Measurements from ENCODE around the gene CCNL2. TPM values are rescaled to one million over a fixed set of nuclear protein-coding genes. Genes with fewer than 3 reads are reported as not detected.

Gene CCNL2
- 92.2 and 99.7 TPM in 2 replicates for total RNA-seq (ENCODE audit: low replicate concordance)

DNA sequence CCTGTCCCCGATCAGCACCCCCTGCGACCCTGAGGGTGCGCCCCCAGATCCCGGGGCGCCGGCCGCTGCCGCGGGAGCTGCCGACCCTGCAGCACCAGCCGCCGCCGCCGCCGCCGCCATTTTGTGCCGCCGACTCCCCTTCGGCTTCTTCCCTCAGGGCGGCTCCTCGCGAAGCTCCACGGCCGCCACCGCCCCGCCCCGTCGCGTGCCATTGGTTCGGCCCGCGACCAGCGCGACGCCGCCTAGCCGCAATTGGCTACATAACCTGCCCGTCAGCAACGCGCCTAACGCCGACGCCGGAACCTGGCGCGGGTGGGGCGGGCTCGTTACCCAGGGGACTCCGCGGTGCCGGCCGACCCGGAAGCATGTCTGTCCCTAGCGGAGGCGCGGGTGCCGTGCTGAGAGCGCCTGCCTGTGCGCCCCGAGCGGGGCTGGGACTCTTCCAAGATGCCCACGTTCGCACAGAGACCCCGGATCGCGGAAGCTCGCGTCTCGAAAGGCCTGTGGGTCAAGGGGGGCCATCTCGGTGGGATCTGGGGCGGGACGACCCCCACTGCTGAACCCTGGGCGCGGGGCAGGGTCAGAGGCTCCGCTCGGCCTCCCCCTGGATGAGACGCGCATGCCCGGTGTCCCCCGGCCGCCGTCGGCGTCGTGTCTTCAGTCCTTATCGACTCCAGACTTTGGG is at the start of gene CCNL2:
TSS of gene CCNL2 (minus strand) at position 149 of the 685 bp plus-strand sequence. CDS start at position 120, 29 bp downstream.

DNA sequence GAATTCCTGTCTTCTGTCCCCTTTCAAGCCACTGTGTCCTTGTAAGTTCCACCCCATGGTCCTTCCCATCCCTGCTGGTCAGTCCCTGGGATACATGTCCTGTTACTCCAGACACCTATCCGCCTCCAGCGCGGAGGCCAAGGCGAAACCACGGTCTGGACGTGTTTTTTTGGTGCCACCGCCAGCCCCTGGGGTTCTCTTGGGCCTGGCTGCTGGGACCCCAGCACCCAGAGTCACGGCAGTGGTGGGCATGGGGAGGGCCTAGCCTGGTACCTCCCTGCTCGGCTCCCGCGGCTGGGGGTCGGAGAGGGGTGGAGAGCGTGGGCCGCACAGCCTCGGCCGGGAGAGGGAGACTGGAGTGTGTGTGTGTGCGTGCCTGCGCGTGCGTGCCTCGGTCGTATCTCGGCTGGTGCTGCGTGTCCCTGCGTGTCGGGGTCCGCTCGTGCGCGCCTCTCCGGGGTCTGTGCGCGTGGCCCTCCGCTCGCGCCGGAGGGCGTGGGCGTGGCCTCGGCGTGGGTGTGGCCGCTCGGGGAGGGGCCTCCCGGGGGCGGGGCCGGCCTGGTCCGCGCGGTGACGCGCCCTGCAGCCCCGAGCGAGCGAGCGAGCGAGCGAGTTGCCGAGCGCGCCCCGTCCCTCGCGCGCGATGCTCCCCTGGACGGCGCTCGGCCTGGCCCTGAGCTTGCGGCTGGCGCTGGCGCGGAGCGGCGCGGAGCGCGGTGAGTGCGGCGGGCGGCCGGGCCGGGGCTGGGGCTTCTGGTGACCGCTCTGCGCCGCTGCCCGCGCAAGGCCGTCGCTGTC is 36.2 kb upstream of the CCNL2 start, which contains the start of gene VWA1:
TSS of gene VWA1 (plus strand) at position 585 of the 798 bp plus-strand sequence. CDS start at position 644, 59 bp downstream.

DNA sequence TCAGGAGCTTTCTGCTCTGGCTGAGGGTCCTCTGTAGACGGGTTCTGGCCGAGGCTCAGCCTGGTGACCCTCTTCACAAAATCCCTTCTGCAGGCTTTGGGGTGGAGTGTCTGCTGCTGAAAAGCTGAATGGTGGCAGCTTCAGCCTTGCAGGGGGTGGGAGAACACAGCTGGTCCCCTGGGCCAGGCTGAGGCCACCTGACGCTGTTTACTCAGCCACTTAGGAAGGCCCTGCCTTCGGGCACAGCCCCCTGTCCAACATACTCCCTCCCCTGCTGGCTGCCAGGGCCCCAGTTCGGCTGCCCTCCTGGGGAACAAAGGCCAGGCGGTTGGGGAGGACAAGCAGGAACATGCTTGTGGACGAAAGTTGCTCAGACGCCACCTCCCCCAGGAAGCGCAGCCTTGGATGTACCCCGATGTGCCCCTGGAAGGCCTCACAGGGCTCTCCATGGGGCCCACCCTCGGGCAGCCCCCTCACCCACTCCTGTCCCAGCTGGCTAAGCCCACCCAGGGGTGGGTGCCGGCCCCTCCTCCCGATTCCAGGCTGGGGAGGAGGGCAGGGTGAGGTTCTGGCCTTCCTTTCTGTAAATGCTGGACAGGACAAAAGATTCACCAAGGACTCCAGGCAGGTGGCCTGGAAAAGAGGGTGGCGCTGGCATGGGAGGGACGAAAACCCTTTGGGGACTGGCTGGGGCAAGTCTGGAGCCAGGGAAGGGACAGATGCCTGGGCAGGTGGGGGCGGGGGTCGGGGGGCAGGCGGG is 22.2 kb upstream of the CCNL2 start, which contains the start of gene ANKRD65:
TSS of gene ANKRD65 (minus strand) at position 130 of the 760 bp plus-strand sequence. CDS start 271 bp downstream, outside the sequence.

DNA sequence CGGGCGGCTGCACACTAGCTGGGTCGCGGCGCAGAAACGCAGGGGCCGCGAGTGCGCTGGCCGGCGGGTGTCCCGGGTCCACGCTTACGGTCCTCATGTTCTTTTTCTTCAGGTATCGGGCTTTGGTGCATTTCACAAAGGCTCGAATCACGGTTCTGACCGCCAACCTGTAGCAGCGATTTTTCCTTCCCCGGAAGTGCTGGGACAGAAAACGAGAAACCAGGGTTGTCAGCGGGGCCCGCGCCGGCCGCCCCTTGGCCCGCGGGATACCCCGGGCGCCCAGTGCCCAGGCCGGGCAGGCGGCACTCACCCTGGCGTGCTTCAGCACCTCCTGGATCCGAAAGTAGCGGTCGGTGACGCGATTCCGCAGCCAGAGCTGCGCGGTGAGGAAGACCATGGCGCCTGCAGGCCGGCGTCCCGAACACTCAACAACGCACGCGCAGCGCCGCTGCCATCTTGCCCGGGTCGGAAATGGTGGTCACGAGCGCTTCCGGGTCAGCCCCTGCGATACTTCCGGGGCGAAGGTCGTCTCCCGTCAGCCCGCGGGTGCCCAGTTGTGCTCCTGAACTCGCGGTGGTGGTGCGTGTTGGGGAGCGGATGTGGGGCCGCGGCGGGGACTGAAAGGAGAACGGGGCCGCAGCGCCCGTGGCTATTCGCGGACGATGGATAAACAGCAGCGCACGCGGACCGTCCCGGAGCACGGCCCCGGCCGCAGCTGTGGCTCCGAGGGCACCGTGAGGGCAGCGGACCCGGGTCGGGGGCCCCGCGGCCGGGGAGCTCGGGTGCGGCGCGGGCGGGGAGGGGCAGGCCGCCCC is 7.9 kb upstream of the CCNL2 start, which contains the start of gene MRPL20:
TSS of gene MRPL20 (minus strand) at position 473 of the 815 bp plus-strand sequence. CDS start at position 397, 76 bp downstream.

DNA sequence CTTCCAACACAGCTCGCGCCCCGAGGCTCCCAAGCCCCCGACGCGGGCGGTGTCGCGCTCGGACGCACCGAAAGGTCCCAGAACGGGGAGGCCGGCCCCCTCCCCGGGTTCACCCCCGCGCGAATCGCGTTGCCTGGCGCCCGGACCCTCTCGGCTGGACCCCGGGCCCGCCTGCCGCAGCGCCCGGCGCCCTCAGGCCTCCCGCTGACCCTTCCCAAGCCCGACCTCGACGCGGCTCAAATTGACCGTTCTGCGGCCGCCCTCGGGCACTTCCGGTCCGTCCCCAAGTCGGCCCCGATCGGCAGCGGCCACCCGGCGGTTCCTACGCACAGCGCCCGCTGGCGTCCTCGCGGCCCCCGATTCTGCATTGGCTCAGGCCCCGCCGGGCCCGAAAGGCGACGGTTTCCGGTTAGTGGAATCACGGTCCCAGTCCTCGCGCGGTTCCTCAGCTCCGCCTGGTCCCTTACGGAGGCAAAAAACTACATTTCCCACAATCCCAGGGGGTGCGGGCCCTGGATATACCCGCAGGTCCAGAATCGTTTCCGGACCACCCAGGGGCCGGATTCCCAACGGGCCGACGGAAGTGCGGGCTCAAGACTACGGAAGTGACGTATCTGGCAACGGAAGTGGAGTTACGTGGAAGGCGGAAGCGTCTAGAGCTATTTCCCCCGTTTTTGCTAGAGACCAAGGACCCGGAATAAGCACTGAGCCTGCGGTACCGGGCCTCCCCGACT is 24.0 kb downstream of the CCNL2 start, which contains the start of gene AURKAIP1:
TSS of gene AURKAIP1 (minus strand) at position 279 of the 734 bp plus-strand sequence. CDS start 451 bp downstream, outside the sequence.

DNA sequence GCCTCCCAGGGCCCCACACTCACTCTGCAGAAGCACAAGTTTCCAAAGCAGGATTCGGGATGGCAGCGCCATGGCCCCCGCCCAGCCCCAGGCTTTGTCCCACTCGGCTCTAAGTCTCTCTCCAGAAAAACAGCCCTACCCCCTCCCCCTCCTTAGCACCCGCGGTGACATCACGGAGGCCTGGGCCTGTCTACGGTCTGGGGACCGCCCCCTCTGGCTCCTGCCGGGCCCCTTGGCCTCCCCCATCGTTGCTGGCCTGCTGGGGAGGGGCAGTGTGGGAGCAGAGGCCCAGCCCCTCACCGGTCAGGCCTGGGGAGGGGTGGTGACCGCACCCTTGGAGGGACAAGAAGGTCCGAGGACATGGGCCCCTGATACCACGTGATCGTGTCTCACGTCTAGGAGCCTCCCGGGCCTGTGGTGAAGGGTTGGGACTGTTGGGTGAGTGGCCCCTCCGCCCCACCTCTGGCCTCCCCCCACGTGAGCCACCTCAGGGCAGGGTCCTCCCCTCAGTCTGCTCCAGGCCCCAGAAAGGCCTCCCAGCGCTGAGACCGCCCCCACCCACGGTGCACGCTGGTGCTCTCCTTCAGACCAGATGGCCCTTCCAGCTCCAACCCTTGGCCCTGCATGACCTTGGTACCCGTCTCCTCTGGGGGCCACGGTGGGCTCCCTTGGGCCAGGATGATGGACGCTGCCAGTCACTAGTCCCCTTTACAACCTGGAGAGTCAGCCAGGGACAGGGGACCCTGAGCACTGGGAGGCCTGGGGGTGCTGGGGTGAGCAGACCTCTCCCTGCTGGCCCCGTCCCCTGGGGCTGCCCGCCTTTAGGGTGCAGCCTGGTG is 40.5 kb downstream of the CCNL2 start, which contains the start of gene MXRA8:
TSS of gene MXRA8 (minus strand) at position 123 of the 839 bp plus-strand sequence. CDS start at position 72, 51 bp downstream.

DNA sequence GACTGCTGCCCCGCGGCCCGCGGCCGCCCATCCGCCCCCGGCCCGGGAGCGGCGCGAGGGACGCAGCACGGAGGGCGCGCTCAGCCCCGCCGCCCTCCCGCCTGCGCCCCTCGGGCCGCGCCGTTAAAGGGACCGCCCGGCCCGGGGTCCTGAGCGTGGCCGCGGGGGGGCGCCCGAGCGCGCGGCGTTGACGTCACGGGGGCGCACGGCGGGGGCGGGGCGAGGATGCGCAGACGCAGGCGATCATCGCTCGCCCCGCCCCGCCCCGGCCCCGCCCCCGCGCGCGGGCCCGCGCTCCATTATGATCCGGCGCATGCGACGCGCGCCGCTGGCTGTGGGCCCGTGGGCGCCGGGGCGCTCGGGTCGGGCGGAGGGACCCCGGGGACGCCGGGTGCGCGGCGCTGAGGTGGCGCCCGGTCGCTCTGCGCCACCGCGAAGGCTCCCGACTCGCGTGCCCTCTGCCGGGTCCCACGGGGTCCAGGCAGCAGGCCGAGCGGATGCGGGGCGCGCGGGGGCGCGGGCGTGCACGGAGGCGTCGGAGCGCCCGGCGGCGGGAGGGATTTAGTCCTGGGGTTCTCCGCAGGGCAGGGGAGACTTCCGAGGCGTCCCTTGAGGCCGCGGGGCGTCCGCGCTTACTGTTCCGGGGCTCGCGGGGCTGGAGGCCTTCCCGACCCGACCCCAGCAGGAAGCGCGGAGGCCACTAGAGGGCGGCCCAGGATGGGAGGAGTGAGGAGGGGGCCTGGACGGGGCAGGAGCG is 49.7 kb downstream of the CCNL2 start, which contains the start of gene DVL1:
TSS of gene DVL1 (minus strand) at position 163 of the 757 bp plus-strand sequence. CDS start 353 bp downstream, outside the sequence.

Other genes starting within 250 kb of the CCNL2 start
- not detected in 2 replicates for gene TTLL10, start 225.5 kb downstream of the CCNL2 start, total RNA-seq (ENCODE audit: low replicate concordance)
- not detected in 2 replicates for gene TNFRSF18, start 192.7 kb downstream of the CCNL2 start, total RNA-seq (ENCODE audit: low replicate concordance)
- not detected in 2 replicates for gene TNFRSF4, start 185.2 kb downstream of the CCNL2 start, total RNA-seq (ENCODE audit: low replicate concordance)
- 100 and 148 TPM in 2 replicates for gene SDF4, start 167.3 kb downstream of the CCNL2 start, total RNA-seq (ENCODE audit: low replicate concordance)
- 9.9 and 24.7 TPM in 2 replicates for gene B3GALT6, start 167.1 kb downstream of the CCNL2 start, total RNA-seq (ENCODE audit: low replicate concordance)
- 0.35 and 0.53 TPM in 2 replicates for gene C1QTNF12, start 152.6 kb downstream of the CCNL2 start, total RNA-seq (ENCODE audit: low replicate concordance)
- 9.9 and 30.1 TPM in 2 replicates for gene UBE2J2, start 125.5 kb downstream of the CCNL2 start, total RNA-seq (ENCODE audit: low replicate concordance)
- gene SCNN1D, start 118.9 kb downstream of the CCNL2 start, total RNA-seq (ENCODE audit: low replicate concordance) = 0.38 and 0.47 TPM in 2 replicates
- 22.7 and 64.0 TPM in 2 replicates for gene ACAP3, start 91.4 kb downstream of the CCNL2 start, total RNA-seq (ENCODE audit: low replicate concordance)
- 4.7 and 14.8 TPM in 2 replicates for gene PUSL1, start 90.7 kb downstream of the CCNL2 start, total RNA-seq (ENCODE audit: low replicate concordance)
- gene INTS11, start 74.7 kb downstream of the CCNL2 start, total RNA-seq (ENCODE audit: low replicate concordance) = 52.0 and 105 TPM in 2 replicates
- gene CPTP, start 74.5 kb downstream of the CCNL2 start, total RNA-seq (ENCODE audit: low replicate concordance) = 4.3 and 8.5 TPM in 2 replicates
- gene TAS1R3, start 68.1 kb downstream of the CCNL2 start, total RNA-seq (ENCODE audit: low replicate concordance) = 0.15 and 0.35 TPM in 2 replicates
- 72.2 and 104 TPM in 2 replicates for gene DVL1, start 49.9 kb downstream of the CCNL2 start, total RNA-seq (ENCODE audit: low replicate concordance)
- gene MXRA8, start 40.8 kb downstream of the CCNL2 start, total RNA-seq (ENCODE audit: low replicate concordance) = 200 and 222 TPM in 2 replicates
- 51.0 and 109 TPM in 2 replicates for gene AURKAIP1, start 24.1 kb downstream of the CCNL2 start, total RNA-seq (ENCODE audit: low replicate concordance)
- gene MRPL20, start 8.0 kb upstream of the CCNL2 start, total RNA-seq (ENCODE audit: low replicate concordance) = 59.4 and 118 TPM in 2 replicates
- 0.23 TPM in 2 replicates for gene ANKRD65, start 21.9 kb upstream of the CCNL2 start, total RNA-seq (ENCODE audit: low replicate concordance)
- 1.5 and 1.6 TPM in 2 replicates for gene VWA1, start 36.4 kb upstream of the CCNL2 start, total RNA-seq (ENCODE audit: low replicate concordance)
- under 0.01 and 0.15 TPM in 2 replicates for gene ATAD3C, start 50.4 kb upstream of the CCNL2 start, total RNA-seq (ENCODE audit: low replicate concordance)
- 15.9 and 18.1 TPM in 2 replicates for gene ATAD3B, start 72.4 kb upstream of the CCNL2 start, total RNA-seq (ENCODE audit: low replicate concordance)
- 20.5 and 40.8 TPM in 2 replicates for gene ATAD3A, start 112.8 kb upstream of the CCNL2 start, total RNA-seq (ENCODE audit: low replicate concordance)
- gene TMEM240, start 141.3 kb upstream of the CCNL2 start, total RNA-seq (ENCODE audit: low replicate concordance) = 1.6 and 5.6 TPM in 2 replicates
- 24.2 and 47.0 TPM in 2 replicates for gene SSU72, start 175.5 kb upstream of the CCNL2 start, total RNA-seq (ENCODE audit: low replicate concordance)
- 0.45 and 0.82 TPM in 2 replicates for gene FNDC10, start 200.8 kb upstream of the CCNL2 start, total RNA-seq (ENCODE audit: low replicate concordance)
- gene MIB2, start 216.2 kb upstream of the CCNL2 start, total RNA-seq (ENCODE audit: low replicate concordance) = 60.0 and 184 TPM in 2 replicates
- gene MMP23B, start 232.8 kb upstream of the CCNL2 start, total RNA-seq (ENCODE audit: low replicate concordance) = 2.1 and 4.7 TPM in 2 replicates

All from smooth muscle cell of the coronary artery (primary cell).